ENCODE data around the gene SEC24C.
"Not testable (repeated sequence)": the region's sequence is repeated elsewhere in the genome, so short reads cannot be mapped to it uniquely, and the experiment has no call there.

Gene SEC24C

DNA sequence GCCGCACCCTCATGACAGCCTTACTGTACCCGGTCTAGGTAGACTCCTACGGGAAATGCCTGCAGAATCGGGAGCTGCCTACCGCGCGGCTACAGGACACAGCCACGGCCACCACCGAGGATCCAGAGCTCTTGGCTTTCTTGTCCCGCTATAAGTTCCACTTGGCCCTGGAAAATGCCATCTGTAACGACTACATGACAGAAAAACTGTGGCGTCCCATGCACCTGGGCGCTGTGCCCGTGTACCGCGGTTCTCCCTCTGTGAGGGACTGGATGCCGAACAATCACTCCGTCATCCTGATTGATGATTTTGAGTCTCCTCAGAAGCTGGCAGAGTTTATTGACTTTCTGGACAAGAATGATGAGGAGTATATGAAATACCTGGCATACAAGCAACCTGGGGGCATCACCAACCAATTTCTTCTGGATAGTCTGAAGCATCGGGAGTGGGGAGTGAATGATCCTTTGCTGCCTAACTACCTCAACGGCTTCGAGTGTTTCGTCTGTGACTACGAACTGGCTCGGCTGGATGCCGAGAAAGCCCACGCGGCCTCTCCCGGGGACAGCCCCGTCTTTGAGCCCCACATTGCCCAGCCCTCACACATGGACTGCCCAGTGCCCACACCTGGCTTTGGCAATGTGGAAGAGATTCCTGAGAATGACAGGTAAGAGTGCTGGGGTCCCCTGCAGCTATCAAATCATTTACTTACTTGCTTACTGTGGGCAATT, 29.1 kb downstream of the SEC24C start:
- no peak for DNase-seq

DNA sequence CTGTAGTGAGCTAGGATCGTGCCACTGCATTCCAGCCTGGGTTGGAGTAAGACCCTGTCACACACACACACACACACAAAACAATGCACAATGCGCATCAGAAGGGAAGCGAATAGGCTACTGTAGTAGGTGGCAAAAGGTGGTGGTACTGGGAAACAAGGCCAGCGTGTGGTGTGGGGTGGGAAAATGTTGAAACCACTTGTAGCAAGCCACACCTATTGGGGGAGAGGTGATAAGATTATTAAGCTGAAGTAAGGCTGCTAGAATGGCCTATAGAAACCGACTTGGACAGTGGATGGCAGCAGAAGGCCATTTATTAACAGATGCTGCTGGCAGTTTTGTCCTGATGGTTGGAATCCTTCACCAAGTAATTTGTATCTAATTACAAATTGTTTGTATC, 30.5 kb downstream of the SEC24C start:
- no peak for DNase-seq

DNA sequence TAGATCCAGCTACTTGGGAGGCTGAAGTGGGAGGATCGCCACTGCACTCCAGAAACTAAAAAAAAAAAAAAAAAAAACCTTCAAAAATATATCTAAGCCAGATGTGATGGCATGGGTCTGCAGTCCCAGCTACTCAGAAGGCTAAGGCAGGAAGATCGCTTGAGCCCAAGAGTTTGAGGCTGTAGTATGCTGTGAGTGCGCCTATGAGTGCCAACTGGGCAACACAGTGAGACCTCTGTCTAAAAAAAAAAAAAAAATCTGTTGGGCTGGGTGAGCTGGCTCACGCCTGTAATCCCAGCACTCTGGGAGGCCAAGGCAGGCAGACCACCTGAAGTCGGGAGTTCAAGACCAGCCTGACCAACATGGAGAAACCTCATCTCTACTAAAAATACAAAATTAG, 34.8 kb downstream of the SEC24C start:
- no peak for DNase-seq

DNA sequence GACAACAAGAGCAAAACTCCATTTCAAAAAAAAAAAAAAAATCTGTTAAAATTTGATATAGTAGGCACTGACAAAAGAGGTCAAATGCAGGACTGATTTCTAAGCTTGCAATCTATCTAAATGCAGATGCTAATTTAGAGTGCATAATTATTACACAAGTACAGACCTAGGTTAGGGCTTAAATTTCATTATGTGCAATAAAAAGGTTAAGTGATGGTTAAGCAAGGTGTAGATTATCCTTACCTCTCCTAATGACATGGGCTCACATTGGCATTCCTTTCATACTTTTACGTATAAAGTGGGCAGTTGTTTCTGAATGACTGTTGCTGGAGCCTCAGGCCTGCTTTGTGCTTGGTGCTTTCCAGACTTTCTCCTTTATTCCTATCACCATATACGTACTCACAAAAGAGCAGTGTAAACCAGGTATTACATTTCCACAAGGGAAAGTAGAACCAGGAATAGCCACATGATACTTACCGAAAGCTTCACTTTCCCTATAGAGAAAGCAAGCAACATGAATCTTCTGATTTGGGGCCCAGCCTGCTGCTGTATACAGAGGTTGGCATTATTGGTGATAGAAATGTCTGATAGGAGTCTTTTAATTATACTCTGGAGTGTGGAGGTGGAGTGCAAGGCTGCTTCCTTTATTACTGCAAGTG, 35.5 kb downstream of the SEC24C start:
- no peak for DNase-seq

DNA sequence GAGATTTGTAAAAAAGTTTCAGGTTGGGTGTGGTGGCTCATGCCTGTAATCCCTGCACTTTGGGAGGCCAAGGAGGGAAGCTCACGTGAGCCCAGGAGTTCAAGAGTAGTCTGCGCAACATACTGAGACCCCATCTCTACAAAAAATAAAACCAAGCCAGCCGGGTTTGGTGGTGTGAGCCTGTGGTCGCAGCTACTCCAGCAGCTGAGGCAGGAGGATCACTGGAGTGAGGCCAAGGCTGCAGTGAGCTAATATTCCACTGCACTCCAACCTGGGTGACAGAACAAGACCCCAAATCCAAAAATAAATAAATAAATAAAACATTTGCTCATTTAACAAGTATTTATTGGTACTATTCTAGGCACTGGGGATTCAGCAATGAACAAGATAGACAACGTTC, 36.1 kb downstream of the SEC24C start:
- no peak for DNase-seq

DNA sequence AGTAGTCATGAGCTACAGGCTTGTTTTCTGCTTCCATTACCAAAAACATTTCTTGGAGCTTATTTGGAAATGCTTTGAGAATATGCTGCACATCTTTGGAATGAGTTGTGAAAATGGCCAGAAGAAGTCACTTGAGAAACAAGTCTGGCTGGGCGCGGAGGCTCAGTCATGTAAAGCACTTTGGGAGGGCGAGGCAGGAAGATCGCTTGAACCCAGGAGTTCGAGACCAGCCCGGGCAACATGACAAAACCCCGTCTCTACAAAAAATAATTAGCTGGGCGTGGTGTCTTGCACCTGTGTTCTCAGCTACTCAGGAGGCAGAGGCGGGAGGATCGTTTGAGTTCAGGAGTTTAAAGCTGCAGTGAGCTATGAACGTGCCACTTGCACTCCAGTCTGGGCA, 36.8 kb downstream of the SEC24C start:
- no peak for DNase-seq

DNA sequence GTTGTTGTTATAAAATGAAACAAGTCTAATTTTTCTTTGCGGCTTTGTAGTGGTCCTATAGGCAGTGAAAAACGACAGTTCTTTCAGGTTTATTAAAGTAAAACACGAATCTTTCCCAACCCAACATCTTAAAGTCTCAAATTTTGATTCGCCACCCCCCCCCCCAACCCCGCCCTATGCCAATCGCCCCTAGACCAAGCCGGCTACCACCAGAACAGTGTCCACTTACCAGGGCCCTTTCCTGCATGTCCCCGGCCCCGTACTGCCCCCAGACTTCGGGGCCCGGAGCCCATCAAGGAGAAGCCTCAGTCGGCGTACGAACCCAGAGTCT, 37.3 kb downstream of the SEC24C start:
- DNase-seq = no peak

DNA sequence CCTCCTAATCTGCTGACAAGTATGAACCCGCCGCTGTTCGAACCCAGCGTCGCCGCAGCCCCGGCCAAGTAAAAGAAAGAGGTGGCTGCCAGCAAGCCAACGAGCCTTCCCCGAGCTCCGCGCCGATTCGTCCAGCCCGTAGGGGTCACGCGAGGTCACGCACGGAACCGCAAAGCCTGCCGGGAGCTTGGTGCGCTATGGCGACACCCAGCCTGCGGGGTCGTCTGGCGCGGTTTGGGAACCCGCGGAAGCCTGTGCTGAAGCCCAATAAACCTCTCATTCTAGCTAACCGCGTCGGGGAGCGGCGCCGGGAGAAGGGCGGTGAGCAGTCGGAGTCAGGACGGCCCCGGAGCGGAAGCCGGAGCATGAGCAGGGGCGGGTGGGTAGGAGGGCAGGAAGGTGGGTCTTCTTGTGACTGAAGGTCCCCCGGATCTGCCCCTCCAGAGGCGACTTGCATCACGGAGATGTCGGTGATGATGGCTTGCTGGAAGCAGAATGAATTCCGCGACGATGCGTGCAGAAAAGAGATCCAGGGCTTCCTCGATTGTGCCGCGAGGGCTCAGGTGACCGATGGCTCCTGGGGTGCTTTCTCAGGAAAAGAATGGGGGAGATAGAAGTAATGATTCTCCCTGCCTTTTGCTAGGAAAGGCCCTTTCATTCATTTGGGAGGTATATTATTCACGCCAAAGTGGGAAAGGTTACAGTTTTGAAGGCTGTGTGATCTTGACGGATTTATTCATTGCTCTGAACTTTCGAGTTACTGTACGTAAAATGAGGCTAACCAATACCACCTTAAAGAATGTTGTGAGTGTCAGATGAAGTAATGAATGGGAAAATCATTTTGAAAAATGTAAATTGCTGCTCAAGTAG, 37.9 kb downstream of the SEC24C start, which contains the start of gene CHCHD1:
CHCHD1 (plus strand) TSS at position 170 of the 870 bp plus-strand sequence; CDS start at position 198, 28 bp downstream.
- peak; percentile 92 for DNase-seq

DNA sequence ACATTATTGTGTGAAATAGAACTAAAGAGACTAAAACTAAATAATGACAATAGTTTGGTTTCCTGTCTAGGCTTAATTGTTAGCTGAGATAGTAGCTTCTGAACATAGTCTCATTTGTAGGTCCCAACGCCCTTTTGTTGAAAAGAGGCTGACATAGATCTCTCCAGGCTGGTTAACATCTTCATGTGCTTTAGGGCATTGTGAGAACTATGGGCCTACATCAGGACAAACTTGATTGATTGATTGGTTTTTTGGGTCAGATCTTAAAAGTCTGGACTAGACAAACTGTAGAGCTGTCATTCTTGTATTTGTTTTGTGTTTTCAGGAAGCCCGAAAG, 38.5 kb downstream of the SEC24C start:
- DNase-seq = no peak

DNA sequence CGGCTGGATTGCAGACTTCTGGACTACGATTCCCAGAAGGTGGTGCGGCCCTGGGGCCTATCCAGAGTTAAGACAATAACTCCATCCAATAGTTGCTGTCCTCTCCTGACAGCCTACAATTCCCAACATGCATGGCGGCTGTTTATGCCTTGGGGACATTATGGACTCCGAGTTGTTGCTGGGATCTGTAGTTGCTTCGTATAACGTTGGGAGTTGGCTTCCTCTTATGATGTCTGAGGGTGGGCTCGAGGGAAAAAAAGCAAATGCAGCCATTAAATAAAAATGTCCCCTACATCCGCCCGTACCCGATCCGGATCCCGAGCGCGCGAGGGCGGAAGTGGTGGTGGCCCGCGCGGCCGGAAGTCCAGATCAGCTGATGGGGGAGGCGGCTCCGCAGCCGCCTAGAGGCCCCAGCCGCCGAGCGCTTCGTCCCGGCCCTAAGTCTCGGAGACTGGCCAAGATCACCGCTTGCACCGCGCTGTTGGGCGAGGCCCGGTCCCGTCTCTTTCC, 41.1 kb downstream of the SEC24C start, which contains the start of gene ZSWIM8:
ZSWIM8 (plus strand) TSS at position 396 of the 510 bp plus-strand sequence. CDS start 273 bp downstream, outside the sequence.
- DNase-seq = peak; percentile 94

DNA sequence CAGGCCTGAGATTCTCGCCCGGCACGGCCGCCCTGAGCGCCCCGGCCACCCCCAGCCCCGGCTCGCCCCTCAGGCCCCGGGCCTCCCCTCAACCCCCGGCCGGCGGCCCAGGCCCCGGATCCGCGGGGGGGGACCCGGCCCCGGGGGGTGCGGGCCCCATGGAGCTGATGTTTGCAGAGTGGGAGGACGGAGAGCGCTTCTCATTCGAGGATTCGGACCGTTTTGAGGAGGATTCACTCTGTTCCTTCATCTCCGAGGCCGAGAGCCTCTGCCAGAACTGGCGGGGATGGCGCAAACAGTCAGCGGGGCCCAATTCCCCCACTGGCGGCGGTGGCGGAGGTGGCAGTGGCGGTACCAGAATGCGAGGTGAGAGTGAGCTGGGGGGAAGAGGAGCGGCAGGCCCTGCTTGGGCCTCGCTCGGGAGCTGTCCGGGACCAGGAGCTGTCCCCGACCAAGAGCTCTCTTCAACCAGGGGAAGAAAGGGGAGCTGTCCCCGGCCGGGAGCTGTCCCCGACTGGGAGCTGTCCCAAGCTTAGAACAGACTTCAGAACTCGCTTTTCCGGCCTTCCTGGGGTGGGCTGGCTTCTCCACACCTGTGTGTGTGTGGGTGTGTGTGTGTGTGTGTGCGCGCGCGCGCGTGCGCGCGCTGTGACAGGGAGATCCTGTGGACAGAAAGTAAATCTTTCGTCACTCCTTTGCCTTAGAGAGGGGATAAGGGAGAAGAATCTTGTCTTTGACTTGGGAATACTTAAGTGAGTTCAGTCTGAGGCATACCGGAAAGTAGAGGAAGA, 41.7 kb downstream of the SEC24C start:
- peak; percentile 55 for DNase-seq

DNA sequence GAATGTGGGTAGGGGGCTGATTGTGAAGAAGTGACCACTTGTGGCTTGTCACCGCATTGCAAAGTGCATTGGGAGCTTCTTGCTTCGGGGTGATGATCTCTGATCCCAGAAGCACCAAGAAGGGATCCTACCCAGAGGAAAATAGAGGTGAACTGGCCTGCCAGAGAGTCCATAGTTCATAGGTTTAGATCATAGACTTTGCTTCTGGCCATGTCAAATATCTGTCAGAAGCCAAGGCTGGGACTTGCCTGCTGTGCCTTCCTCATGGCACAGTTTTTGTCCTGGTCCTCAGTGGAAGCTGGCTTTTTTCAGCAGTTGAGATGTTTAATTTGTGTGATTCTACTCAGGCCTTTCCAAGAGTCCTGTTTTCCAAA, 42.3 kb downstream of the SEC24C start:
- DNase-seq = no peak

DNA sequence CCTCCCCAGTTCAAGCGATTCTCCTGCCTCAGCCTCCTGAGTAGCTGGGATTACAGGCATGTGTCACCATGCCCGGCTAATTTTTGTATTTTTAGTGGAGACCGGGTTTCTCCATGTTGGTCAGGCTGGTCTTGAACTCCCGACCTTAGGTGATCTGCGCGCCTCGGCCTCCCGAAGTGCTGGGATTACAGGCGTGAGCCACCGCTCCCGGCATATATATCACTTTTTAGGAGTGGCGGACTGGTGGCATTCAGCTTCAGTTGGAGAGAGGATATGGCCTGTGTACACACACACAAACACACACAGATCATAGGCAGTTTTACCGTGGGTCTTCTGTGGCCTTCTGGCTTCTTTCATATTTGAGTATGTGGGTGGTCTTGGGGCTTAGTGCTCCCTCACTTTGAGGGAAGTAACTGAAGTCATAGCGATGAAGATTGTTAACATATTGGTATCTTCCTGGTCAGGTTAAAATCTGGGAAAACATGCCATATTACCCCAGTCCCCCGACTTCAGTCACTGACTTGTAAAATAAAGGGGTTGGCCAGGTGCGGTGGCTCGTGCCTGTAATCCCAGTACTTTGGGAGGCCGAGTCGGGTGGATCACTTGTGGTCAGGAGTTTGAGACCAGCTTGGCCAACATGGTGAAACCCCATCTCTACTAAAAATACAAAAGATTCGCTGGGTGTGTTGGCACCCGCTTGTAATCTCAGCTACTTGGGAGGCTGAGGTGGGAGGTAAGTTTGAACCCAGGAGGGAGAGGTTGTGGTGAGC, 43.0 kb downstream of the SEC24C start:
- DNase-seq = not testable (repeated sequence)

DNA sequence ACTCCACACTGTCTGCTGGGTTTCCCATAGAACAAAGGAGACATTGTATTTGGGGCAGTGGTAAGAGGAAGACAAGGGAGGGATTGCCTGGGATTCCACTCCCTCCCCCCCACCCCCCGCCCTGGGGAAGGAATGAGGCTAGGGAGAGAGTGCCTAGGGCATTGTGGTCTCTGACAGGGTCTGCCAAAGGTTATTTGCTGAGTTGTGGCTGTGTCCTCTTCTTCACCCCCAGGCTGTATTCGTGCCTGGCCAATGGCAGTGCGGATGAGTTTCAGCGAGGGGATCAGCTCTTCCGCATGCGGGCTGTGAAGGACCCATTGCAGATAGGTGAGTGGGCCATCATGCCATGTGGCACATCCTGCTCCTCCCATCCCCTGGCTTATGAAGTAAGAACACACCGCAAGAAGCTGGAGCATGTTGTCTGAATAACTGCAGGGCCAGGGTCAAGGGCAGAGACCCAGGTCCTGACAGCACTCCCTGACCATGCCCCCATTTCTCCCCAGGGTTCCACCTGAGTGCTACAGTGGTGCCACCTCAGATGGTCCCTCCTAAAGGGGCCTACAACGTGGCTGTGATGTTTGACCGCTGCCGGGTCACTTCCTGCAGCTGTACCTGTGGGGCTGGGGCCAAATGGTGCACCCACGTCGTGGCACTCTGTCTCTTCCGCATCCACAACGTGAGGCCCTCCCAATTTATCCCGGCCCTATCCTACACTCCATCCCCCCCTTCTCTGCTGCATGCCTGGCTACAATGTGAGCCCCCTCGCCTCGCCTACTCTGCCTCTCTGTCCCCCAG, 44.9 kb downstream of the SEC24C start:
- no peak for DNase-seq

DNA sequence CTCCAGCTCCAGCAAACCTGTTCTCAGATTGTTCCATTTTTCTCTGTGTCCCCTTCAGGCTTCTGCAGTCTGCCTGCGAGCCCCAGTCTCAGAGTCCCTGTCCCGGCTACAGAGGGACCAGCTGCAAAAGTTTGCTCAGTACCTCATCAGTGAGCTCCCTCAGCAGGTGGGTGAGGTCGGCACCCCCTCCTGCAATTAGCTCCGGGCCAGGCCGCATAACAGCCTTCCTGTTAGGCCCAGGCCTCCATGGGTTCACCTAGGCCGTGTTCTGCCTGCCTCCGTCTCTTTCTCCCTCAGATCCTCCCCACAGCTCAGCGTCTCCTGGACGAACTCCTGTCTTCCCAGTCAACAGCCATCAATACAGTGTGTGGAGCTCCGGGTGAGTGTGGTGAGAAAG, 45.5 kb downstream of the SEC24C start:
- no peak for DNase-seq

DNA sequence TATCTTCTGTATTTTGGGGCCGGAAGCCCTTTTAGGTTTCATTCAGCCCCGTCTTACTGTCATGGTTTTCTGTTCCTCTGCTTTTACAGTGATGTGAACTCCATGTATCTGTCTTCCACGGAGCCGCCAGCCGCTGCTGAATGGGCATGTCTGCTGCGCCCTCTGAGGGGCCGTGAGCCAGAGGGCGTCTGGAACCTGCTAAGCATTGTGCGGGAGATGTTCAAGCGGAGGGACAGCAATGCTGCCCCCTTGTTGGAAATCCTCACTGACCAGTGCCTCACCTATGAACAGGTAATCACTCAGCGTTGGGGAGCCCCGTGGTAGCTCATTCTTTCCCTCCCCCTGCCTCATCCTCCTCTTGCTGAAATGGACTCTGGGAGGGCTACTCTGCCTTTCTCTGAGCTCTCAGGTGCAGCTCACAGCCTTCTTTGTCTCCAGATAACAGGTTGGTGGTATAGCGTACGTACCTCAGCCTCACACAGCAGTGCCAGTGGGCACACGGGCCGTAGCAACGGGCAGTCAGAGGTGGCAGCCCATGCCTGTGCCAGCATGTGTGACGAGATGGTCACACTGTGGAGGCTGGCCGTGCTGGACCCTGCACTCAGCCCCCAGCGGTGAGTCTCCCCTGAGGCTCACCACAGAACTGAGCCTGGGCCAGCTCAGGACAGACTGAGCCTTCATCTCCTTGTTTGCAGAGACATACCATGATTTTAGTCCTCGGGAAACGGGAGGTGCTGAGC, 46.9 kb downstream of the SEC24C start:
- no peak for DNase-seq

DNA sequence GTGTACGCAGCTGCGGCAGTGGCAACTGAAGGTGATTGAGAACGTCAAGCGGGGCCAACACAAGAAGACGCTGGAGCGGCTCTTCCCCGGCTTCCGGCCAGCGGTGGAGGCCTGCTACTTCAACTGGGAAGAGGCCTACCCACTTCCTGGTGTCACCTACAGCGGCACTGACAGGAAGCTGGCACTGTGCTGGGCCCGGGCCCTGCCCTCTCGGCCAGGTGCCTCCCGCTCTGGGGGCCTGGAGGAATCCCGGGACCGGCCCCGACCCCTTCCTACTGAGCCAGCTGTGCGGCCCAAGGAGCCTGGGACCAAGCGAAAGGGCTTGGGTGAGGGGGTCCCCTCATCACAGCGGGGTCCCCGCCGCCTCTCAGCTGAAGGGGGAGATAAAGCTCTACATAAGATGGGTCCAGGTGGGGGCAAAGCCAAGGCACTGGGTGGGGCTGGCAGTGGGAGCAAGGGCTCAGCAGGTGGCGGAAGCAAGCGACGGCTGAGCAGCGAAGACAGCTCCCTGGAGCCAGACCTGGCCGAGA, 47.8 kb downstream of the SEC24C start:
- DNase-seq = no peak

DNA sequence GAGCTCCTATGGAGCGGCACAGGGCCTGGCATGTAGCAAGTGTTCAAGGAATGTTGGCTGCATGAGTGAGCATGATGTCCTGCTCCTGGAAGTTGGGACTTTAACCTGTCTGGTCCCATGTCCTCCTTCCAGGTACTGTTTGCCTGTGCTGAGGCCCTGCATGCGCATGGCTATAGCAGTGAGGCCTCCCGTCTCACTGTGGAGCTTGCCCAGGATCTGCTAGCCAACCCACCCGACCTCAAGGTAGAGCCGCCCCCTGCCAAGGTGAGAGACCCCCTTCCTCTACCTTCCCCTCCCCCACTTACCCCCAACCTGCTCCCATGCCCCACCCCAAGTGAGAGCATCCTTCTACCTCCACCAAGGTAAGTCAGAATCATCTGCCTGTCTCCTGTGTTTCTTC, 49.3 kb downstream of the SEC24C start:
- no peak for DNase-seq

DNA sequence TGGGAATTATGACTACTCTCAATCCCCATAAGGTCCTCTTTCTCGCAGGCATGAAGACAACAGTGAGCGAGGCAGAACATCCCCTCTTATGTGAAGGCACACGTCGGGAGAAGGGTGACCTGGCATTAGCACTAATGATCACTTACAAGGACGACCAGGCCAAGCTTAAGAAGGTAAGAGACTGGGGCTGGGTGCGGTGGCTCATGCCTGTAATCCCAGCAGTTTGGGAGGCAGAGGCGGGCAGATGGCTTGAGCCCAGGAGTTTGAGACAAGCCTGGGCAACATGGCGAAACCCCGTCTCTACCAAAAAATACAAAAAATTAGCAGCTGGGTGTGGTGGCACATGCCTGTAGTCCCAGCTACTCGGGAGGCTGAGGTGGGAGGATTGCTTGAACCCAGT, 51.3 kb downstream of the SEC24C start:
- DNase-seq = not testable (repeated sequence)

DNA sequence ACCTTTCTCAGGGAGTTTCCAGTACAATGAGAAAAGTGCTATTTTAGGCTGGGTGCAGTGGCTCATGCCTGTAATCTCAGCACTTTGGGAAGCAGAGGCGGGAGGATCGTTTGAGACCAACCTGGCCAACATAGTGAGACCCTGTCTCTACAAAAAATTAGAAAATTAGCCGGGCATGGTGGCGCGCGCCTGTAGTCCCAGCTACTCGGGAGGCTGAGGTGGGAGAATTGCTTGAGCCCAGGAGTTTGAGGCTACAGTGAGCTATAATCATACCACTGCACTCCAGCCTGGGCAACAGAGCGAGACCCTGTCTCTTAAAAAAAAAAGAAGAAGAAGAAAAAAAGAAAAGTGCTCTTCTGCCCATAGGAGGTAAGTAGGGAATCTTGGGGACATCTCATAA, 51.9 kb downstream of the SEC24C start:
- not testable (repeated sequence) for DNase-seq

All from left hindlimb (tissue), 1 donor.